ENCODE measurements around the gene ATF7. TPM values are rescaled to one million over a fixed set of nuclear protein-coding genes. Genes with fewer than 3 reads are reported as not detected.

ATF7 gene
- total and polyA plus RNA-seq, 2 of the 13 experiments (the other 11 are each of a cell fraction or from before 2014, with no cell fraction given), result 9.6 to 16.2 TPM

- TF ChIP-seq CENPT (CRISPR knock-in tag; IDR thresholded peaks at IDR 0.05; ENCODE audit: low read depth) (no peak), GABPB1 (CRISPR knock-in tag; IDR thresholded peaks at IDR 0.05) (no peak), HMGXB4 (CRISPR knock-in tag; IDR thresholded peaks at IDR 0.05; ENCODE audit: borderline replicate concordance in 1 of 2, low read depth in 1 of 2) (0 out of 4 replicates have a peak, but pooled peaks of 1 of the 2 experiments have one; percentile 27), SNAI1 (CRISPR knock-in tag; IDR thresholded peaks at IDR 0.05; ENCODE audit: borderline replicate concordance) (no peak), ETV6 (CRISPR knock-in tag; conservative IDR thresholded peaks at IDR 0.05) (no peak), ZNF777 (CRISPR knock-in tag; IDR thresholded peaks at IDR 0.05) (no peak), ZFP36 (IDR thresholded peaks at IDR 0.05; ENCODE audit: borderline replicate concordance, low read depth, low read length, partially characterized antibody) (no peak), THYN1 (CRISPR knock-in tag; IDR thresholded peaks at IDR 0.05; ENCODE audit: borderline replicate concordance, low read depth) (no peak), KDM6A (CRISPR knock-in tag; IDR thresholded peaks at IDR 0.05; ENCODE audit: low read depth) (no peak; the same call in 1 of the 2 replicates), RARG (CRISPR knock-in tag; IDR thresholded peaks at IDR 0.05; ENCODE audit: low read depth) (no peak), TBP (CRISPR knock-in tag; IDR thresholded peaks at IDR 0.05) (no peak), THRA (CRISPR knock-in tag; IDR thresholded peaks at IDR 0.05; ENCODE audit: borderline replicate concordance) (peak; percentile 81; the same call in 1 of the 2 replicates), RFX3 (CRISPR knock-in tag; IDR thresholded peaks at IDR 0.05) (no peak), RCOR2 (CRISPR knock-in tag; IDR thresholded peaks at IDR 0.05) (peak; percentile 81), NFE2L2 (IDR thresholded peaks at IDR 0.05; ENCODE audit: low read length) (no peak), CHCHD3 (CRISPR knock-in tag; IDR thresholded peaks at IDR 0.05) (no peak), ZBTB39 (CRISPR knock-in tag; IDR thresholded peaks at IDR 0.05) (no peak)
- TF ChIP-seq, protein P1, sequence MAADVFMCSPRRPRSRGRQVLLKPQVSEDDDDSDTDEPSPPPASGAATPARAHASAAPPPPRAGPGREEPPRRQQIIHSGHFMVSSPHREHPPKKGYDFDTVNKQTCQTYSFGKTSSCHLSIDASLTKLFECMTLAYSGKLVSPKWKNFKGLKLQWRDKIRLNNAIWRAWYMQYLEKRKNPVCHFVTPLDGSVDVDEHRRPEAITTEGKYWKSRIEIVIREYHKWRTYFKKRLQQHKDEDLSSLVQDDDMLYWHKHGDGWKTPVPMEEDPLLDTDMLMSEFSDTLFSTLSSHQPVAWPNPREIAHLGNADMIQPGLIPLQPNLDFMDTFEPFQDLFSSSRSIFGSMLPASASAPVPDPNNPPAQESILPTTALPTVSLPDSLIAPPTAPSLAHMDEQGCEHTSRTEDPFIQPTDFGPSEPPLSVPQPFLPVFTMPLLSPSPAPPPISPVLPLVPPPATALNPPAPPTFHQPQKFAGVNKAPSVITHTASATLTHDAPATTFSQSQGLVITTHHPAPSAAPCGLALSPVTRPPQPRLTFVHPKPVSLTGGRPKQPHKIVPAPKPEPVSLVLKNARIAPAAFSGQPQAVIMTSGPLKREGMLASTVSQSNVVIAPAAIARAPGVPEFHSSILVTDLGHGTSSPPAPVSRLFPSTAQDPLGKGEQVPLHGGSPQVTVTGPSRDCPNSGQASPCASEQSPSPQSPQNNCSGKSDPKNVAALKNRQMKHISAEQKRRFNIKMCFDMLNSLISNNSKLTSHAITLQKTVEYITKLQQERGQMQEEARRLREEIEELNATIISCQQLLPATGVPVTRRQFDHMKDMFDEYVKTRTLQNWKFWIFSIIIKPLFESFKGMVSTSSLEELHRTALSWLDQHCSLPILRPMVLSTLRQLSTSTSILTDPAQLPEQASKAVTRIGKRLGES (CRISPR knock-in tag; IDR thresholded peaks at IDR 0.05; ENCODE audit: borderline replicate concordance), result no peak
- TF ChIP-seq, protein P2, sequence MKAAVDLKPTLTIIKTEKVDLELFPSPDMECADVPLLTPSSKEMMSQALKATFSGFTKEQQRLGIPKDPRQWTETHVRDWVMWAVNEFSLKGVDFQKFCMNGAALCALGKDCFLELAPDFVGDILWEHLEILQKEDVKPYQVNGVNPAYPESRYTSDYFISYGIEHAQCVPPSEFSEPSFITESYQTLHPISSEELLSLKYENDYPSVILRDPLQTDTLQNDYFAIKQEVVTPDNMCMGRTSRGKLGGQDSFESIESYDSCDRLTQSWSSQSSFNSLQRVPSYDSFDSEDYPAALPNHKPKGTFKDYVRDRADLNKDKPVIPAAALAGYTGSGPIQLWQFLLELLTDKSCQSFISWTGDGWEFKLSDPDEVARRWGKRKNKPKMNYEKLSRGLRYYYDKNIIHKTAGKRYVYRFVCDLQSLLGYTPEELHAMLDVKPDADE (CRISPR knock-in tag; IDR thresholded peaks at IDR 0.05), result no peak
Measured at GRCh38 chr12:53538209-53538689, 87.9 kb downstream of the ATF7 start (continued).

All from HepG2 (cell line).